ENCODE measurements around the gene XAB2.

Gene XAB2

GRCh38 chr19:7612282-7613274 is 16.8 kb downstream of the XAB2 start:
- DNase-seq (ENCODE audit: low read depth in 2 of 3, low spot score in 2 of 3): no peak

GRCh38 chr19:7611541-7612279 is 17.6 kb downstream of the XAB2 start:
- DNase-seq (ENCODE audit: low read depth in 2 of 3, low spot score in 2 of 3): no peak

DNA sequence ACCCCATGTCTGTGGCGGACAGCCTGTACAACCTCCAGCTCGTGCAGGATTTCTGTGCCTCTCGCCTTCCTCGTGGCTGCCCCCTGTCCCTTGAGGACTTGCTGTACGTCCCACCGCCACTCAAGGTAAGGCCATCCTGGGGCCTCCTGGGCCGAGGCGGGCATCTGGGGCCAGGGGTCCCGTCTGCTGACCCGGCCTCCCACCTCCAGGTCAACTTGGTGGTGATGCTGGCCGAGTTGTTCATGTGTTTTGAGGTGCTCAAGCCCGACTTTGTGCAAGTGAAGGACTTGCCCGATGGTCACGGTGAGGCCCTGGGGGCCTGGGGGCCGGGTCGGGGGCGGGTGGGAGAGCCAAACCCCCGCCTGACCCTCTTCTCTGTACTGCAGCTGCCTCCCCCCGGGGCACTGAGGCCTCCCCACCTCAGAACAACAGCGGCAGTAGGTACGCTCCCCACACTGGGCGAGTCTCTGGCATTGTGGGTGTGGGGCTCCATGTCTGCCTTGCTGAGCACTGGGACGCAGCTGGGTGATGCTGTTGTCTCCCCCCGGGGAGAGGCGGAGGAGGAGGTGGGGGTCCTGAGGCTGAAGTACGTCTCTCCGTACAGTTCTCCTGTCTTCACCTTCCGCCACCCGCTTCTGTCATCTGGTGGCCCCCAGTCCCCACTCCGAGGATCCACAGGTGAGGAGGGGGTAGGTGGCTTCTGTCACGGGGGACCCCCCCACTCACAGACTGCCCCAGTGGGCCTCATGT is 18.7 kb downstream of the XAB2 start:
- DNase-seq (ENCODE audit: low read depth in 2 of 3, low spot score in 2 of 3): no peak

DNA sequence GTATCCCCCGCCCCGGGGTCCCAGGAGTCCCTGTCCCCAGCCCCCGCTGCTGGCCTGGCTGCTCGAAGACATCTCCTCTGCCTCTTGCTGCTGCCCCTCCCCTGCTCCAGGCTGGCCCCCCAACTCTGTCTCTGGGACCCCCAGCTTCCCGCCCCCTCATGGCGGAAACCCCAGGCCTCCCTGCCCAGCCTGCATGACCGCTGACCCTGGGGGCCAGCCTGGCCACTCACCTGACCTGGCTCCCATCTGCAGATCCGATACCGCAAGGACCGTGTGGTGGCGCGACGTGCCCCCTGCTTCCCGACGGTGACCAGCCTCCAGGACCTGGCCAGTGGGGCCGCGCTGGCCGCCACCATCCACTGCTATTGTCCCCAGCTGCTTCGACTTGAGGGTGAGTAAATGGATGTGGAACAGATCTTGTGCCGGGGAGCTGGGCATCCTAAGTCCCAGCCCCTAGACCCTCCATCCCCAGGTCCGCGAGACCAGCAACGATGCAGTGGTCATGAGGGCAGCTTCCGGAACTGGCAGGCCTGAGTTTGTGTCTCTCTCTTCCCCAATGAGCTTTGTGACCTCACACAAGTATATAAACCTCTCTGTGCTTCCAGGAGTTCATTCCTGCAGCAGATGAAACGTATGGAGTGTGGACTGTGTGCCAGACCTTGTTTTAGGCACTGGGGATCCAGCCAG is 21.3 kb downstream of the XAB2 start:
- DNase-seq (ENCODE audit: low read depth in 2 of 3, low spot score in 2 of 3): no peak

DNA sequence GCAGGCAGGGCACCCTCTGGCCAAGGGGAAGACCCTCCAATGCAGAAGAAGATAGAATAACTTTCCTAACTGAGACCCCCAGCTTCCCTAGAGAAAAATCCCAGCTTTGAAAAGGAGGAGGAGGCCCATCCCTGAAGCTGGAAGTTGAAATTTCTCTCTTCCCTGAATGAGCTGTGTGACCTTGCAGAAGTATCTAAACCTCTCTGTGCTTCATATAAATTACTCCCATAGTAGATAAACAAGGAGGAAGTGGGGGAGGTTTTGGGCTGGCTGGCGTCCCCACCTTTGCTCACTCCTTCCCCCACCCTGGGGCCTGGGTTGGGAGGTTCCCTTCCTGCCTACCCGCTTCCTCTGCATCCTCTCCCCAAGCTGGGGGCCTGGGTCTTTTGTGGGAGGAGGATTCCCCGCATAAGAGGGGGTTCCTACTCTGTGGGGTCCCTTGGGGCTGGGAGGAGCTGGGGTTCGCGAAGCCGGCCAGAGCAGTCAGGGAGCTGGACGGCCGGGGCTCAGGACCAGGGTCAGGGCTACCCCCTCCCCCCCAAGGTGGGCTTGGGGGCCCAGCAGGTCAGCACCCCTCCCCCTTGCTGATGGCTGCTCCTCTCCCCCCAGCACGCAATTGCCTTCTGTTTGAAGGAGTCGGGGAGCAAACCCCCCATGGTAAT is 22.0 kb downstream of the XAB2 start:
- DNase-seq (ENCODE audit: low read depth in 2 of 3, low spot score in 2 of 3): no peak

DNA sequence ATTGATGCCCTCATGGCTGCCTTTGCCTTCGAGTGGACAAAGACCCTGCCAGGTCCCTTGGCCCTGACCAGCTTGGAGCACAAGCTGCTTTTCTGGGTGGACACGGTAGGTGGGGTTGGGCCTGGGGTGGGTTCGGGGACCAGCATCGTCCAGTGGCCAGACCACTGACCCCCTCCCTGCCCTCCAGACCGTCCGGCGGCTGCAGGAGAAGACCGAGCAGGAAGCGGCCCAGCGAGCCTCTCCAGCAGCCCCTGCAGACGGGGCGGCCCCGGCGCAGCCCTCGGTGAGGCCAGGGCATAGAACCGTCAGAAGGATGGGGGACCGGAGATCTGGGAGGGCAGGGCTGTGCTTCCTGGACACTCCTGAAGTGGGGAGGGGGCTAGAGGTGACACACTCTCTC is 23.1 kb downstream of the XAB2 start:
- no peak for DNase-seq (ENCODE audit: low read depth in 2 of 3, low spot score in 2 of 3)

DNA sequence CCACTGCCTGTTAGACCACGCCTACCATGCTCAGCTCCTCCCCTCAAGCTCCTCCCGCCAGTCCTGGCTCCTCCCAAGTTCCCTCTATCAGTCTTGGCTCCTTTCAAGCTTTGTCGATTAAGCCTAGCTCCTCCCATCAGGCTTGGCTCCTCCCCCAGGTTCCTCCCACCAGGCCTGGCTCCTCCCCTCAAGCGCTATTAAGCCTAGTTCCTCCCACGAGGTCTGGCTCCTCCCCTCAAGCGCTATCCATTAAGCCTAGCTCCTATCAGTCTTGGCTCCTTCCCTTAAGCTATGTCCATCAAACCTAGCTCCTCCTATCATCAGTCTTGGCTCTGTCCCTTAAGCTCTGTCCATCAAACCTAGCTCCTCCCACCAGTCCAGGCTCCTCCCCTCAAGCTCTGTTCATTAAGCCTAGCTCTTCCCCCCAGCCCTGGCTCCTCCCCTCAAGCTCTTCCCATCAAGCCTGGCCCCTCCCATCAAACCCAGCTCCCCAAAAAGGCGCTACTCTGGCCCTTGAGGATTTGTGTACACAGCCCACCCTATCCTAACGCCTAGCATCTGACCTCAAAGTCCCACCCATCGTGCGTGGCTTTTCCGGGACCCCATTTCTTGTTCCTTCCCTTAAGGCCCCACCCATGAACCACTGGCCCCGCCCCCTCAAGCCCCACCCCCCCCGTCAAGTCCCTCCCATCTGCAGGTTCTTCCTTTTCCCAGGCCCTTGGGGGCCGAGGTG is 23.7 kb downstream of the XAB2 start:
- no peak for DNase-seq (ENCODE audit: low read depth in 2 of 3, low spot score in 2 of 3)

GRCh38 chr19:7603919-7604318 is 25.4 kb downstream of the XAB2 start:
- no peak for DNase-seq (ENCODE audit: low read depth in 2 of 3, low spot score in 2 of 3)

- DNase-seq (ENCODE audit: low read depth in 2 of 3, low spot score in 2 of 3): no peak
These were observed 26.3 kb downstream of the XAB2 start for GRCh38 chr19:7602935-7603497.

GRCh38 chr19:7602240-7602934 is 27.0 kb downstream of the XAB2 start:
- no peak for DNase-seq (ENCODE audit: low read depth in 2 of 3, low spot score in 2 of 3)

GRCh38 chr19:7600721-7601120 is 28.6 kb downstream of the XAB2 start:
- no peak for DNase-seq (ENCODE audit: low read depth in 2 of 3, low spot score in 2 of 3)

DNA sequence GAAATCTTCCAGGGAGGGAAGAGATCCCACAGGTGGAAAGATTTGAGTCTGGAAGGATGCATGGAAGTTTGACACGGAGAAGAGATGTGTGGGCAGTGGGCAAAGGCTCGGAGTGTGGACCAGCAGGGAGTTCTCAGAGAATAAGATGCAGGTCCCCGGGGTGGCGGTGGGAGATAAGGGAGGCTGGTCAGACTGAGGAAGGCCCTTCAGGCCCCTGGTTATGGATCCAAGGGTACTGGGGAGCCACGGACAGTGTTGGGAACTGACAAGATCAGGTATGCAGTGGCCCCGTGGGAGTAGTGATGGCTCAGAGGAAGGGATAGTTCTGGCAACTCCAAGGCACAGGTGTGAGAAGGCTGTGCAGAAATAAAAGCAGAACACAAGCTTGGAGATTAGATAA is 31.2 kb downstream of the XAB2 start:
- DNase-seq (ENCODE audit: low read depth in 2 of 3, low spot score in 2 of 3): no peak

- no peak for DNase-seq (ENCODE audit: low read depth in 2 of 3, low spot score in 2 of 3)
These were observed 31.7 kb downstream of the XAB2 start for GRCh38 chr19:7597689-7598088.

DNA sequence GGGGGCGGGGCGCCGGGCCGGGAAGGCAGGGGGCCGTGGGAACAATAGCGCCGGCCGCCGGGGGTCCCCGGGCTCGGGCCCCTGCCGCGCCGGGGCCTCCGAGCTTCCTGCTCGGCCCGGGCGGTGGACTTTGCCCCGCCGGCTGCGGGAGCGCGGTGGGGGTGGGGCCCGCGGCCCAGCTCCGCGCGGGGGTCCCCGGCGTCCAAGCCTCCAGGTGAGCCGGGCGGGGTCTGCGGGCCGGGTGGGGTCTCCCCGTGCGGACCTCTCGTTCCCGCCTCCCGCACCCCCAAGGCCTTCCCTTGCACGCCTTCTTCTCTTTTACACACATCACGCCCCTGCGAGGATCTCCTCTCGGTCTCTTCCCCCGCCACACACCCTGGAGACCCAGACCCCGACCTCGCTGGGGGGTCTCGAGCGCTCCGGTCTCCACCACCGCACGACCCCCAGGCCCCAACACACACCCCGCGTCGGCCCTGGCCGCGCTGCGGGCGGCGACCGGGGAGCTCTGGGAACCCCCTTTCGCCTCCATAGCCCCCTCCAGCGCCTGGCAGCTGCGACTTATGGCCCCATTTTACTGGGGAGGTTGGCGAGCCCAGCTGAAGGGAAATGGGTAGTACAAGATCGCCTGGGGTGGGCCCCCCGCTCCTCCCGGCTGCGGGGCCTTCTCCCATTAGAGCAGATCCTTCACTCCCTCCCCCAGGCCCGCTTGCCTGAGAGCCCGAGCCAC is 33.0 kb downstream of the XAB2 start:
- no peak for DNase-seq (ENCODE audit: low read depth in 2 of 3, low spot score in 2 of 3)

GRCh38 chr19:7595466-7596133 is 33.7 kb downstream of the XAB2 start, which contains the start of gene CAMSAP3:
Gene CAMSAP3, plus strand, starts transcription at chr19:7595863. Its CDS starts 140 bp downstream, at chr19:7596003.
- DNase-seq (ENCODE audit: low read depth in 2 of 3, low spot score in 2 of 3): peak in 1 of 3 experiments; percentile 27

- DNase-seq (ENCODE audit: low read depth in 2 of 3, low spot score in 2 of 3): no peak
These were observed 39.1 kb downstream of the XAB2 start for GRCh38 chr19:7590256-7590655.

DNA sequence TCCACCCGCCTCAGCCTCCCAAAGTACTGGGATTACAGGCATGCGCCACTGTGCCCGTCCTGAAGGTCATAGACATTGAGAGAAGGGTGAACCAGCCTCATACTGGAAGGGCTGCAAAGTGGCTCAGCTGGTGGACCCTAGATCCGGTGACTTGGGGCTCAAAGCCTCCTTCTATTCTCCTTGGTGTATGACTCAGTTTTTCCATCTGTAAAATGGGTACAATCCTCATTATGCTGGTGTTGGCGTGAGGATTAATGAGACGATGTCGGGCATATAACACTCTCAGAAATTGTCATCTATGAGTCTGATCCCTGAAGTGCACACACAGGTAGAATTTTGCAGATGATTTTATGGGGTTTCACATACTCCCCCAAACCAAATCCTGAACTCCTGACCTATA is 39.5 kb downstream of the XAB2 start:
- DNase-seq (ENCODE audit: low read depth in 2 of 3, low spot score in 2 of 3): no peak
